ENCODE measurements around the gene FMO5.
"Not testable (repeated sequence)": the region's sequence is repeated elsewhere in the genome, so short reads cannot be mapped to it uniquely, and the experiment has no call there.

The FMO5 gene, protein sequence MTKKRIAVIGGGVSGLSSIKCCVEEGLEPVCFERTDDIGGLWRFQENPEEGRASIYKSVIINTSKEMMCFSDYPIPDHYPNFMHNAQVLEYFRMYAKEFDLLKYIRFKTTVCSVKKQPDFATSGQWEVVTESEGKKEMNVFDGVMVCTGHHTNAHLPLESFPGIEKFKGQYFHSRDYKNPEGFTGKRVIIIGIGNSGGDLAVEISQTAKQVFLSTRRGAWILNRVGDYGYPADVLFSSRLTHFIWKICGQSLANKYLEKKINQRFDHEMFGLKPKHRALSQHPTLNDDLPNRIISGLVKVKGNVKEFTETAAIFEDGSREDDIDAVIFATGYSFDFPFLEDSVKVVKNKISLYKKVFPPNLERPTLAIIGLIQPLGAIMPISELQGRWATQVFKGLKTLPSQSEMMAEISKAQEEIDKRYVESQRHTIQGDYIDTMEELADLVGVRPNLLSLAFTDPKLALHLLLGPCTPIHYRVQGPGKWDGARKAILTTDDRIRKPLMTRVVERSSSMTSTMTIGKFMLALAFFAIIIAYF

GRCh38 chr1:147225193-147225730 is at the start of gene FMO5:
Gene FMO5, minus strand, starts transcription at chr1:147225339. Its CDS starts 310 bp downstream, at chr1:147225029.
- DNase-seq: peak; percentile 54

- DNase-seq: peak; percentile 50
These were observed 48.5 kb upstream of the FMO5 start for GRCh38 chr1:147273409-147274336.

DNA sequence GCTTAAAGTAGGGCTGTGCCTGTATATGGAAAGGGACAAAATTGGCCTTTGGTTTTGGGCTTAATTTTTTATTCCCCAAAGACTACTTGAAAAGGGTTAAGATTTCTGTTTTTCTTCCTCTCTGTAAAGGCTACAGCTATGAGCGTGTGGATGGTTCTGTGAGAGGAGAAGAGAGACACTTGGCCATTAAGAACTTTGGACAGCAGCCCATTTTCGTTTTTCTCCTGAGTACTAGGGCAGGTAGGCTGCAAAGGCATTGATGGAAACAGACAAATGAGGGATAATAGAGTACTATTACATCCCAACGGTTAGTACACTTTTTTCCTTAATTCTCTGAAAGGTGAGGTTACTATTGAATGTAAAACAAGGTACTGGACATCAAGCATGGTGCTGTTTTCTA is 46.9 kb upstream of the FMO5 start:
- no peak for DNase-seq

- no peak for DNase-seq
These were observed 45.6 kb upstream of the FMO5 start for GRCh38 chr1:147270721-147271120.

DNA sequence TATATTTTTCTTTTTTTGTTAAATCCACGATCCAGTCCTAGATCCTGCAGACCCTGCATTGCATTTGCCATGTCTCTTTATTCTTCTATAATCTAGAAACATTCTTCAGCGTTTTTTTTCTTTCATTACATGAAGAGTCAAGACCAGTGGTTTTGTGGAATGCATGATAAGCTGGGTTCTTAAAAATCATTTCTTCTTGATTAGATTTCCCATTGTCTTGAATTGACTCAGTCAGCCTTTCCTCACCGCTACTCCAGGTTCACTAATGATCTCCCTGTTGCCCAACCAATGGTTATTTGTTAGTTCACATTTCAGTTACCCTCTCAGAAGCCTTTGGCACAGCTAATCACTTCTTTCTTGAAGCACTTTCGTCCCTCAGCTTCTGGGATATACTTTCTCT is 42.6 kb upstream of the FMO5 start:
- DNase-seq: no peak

DNA sequence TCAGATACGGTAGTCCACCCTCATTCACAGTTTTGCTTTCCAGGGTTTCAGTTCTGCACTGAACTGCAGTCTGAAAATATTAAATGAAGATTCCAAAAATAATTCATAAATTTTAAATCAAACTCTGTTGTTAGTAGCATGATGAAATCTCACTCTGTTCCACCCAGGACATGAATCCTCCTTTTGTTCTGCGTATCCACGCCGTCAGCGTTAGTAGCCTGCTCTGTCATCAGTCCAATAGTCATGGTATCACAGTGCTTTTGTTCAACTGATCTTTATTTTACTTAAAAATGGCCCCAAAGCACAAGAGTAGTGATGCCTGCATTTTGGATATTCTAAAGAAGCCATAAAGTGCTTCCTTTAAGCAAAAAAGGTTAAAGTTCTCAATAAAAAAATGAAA is 41.2 kb upstream of the FMO5 start:
- DNase-seq: no peak

- DNase-seq: no peak
These were observed 39.1 kb upstream of the FMO5 start for GRCh38 chr1:147264158-147264768.

- no peak for DNase-seq
These were observed 35.8 kb upstream of the FMO5 start for GRCh38 chr1:147260956-147261355.

- DNase-seq: no peak
These were observed 27.4 kb upstream of the FMO5 start for GRCh38 chr1:147252540-147252939.

DNA sequence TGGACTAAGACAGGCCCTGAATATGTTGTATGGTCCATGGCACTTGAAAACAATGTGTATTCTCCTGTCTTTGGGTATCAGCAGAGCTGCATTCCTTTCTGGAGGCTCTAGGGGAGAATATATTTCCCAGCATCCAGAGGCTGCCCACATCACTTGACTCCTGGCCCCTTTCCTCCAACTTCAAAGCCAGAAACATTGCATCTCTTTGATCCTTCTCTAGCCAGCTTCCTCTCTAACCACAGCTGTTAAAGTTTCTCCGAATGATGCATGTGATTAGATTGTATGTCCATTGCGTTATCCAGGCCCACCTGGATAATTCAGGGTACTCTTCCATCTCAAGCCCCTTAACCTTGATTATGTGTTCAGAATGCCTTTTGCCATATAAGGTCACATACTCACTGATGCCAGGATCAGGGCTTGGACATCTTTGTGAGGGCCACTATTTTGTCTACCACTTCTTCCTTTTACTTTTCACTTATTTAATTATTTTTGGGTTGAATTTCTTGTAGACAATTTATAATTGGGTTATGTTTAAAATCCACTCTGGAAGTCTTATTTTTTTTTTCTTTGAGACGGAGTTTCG is 22.6 kb upstream of the FMO5 start:
- no peak for DNase-seq

DNA sequence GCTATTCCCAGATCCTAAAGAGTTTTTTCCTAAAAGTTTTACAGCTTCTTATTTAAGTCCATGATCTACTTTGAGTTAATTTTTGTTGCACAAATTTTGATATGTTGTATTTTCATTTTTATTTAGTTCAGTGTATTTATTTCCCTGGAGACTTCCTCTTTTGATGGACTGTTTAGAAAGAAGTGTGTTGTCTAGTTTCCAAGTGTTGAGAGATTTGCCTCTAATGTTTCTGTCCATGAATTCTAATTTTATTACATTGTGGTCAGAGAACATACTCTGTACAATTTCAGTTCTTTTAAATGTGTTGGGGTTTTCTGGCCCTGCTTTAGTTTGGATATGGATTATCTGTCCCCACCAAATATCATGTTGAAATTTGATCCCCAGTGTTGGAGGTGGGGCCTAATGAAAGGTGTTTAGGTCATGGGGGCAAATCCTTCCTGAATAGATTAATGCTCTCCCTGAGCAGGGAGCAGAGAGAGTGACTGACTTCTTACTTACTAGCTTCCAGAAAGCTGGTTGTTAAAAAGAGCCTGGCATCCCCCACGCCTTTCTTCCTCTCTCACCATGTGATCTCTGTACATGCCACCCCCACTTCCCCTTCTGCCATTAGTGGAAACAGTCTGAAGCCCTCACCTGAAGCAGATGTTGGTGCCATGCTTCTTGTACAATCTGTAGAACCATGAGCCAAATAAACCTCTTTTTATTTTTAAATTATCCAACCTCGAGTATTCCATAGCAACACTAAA is 21.9 kb upstream of the FMO5 start:
- no peak for DNase-seq

DNA sequence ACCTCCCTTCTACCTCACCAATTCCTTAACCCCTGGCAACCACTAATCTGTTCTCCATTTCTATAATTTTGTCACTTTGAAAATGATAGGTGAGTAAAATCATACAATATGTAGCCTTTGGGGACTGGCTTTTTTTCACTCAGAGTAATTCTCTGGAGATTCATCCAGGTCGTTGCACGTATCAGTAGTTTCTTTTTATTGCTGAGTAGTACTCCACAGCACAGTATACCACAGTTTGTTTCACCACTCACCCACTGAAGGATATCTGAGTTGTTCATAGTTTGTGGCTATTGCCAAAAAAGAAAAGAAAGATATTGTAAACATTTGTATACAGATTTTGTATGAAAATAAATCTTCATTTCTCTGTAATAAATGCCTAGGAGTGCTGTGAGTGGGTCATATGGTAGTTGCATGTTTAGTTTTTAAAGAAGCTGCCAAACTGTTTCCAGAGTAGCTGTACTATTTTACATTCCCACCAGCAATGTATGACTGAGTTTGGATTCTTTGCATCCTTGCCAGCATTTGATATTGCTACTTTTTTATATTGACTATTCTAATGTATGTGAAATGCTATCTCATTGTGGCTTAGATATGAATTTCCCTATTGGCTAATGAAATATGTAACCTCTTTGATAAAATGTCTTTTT is 21.0 kb upstream of the FMO5 start:
- DNase-seq: peak; percentile 3

- DNase-seq: peak; percentile 48
These were observed 20.5 kb upstream of the FMO5 start for GRCh38 chr1:147245586-147246021.

- no peak for DNase-seq
These were observed 20.0 kb upstream of the FMO5 start for GRCh38 chr1:147245129-147245528.

DNA sequence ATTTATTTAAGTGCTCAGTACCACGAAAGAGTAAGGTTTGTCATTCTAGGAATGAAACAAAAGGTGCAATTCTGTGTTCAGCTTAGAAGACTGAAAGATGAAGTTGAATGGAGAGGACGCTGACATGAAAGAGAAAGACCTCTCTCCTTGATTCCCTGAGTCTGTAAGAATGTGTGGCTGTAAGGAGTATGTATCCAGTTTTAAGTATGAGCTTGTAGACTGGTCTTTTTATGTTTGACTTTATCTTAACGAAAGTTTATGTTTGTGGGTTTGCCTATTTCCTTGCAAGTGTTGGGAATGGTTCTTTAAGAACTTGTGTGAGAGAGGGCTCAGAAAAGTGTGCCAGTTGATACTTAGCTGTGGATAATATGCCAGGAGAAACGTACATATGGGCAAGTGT is 18.7 kb upstream of the FMO5 start:
- DNase-seq: no peak

DNA sequence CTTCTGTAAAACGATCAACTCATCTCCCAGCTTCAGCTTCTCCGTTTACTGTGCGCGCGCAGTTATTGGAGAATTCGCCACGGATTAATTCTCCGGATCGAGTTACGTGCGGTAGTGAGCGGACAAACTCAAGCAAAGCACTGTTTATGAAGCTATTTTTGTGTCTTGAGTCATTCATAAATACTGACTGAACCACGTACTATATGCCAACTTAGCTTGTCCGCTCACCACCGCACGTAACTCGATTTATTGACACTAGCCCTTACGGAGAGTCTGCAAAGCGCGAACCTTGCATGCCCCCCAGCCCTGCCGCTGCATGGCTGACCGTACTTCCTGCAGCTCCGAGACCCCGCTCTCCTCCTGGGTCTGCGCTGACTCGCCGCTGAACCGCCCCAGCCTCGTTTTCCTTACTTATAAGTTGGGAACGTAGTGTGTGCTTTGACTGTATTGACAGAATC is 18.1 kb upstream of the FMO5 start:
- DNase-seq: no peak

DNA sequence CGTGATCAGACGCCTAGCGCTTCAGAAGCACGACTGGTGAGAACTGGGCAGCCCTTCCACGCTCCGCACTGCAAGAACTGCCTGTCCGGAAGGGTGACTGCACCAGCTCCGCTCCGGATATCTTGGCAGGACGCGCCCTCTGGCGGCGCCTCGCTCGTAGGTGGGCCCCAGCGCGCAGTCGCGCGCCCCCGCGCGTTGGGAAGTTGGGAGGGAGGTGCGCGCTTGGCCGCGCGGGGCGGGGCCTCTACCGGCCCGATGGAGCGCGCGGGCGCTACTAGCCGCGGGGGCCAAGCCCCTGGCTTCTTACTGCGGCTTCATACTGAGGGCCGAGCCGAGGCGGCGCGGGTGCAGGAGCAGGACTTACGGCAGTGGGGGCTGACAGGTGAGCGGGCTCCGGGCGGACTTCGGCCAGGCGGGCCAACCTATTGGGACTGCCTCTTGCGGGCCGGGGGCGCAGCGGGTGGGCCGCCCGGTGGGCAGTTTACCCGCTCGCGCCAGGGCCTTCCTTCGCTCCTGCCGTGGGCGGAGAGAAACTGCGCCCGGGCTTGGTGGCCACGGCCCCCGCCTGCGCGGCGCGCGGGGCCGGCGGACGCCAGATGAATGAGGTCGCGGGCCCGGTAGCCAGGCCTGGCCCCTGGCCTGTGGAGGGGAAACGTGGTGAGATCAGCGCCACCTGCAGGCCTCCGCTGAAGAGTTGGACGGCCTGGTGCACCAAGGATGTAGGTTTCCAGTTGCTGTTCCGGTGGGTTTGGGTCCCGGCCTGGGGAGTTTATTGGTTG is 17.5 kb upstream of the FMO5 start, which contains the start of gene CHD1L:
CHD1L (plus strand) TSS at position 236 of the 779 bp plus-strand sequence; CDS start at position 256, 20 bp downstream.
- peak; percentile 96 for DNase-seq

GRCh38 chr1:147241934-147242448 is 16.9 kb upstream of the FMO5 start:
- DNase-seq: no peak

GRCh38 chr1:147240131-147240721 is 15.1 kb upstream of the FMO5 start:
- DNase-seq: not testable (repeated sequence)

All from activated CD4-positive, alpha-beta T cell treated with anti-CD3 and anti-CD28 coated beads, Interleukin-2, amount 50 U/mL, for 16 hours (primary cell).